ENCODE results near the gene SLF2. TPM values are rescaled to one million over a fixed set of nuclear protein-coding genes. Genes with fewer than 3 reads are reported as not detected.

The SLF2 gene
- total RNA-seq, 1 donor from 2014 or later: 61.9 TPM

Small RNA genes lying within 50 kb of the gene (small RNA-seq; reads per million reads assigned to genes)
- gene MIR608 (not detected), gene RF00019 (not detected)

Other genes with a start within 250 kb of the SLF2 start
- not detected for gene PAX2, start 167.4 kb upstream of the SLF2 start, total RNA-seq
- gene SEMA4G, start 56.5 kb downstream of the SLF2 start, total RNA-seq: 8.0 TPM
- gene MRPL43, start 74.5 kb downstream of the SLF2 start, total RNA-seq: 37.9 TPM
- gene TWNK, start 74.6 kb downstream of the SLF2 start, total RNA-seq: 4.7 TPM
- 15.4 TPM for gene LZTS2, start 86.8 kb downstream of the SLF2 start, total RNA-seq
- 4.5 TPM for gene PDZD7, start 118.2 kb downstream of the SLF2 start, total RNA-seq
- 44.0 TPM for gene SFXN3, start 118.3 kb downstream of the SLF2 start, total RNA-seq
- 1.4 TPM for gene KAZALD1, start 149.0 kb downstream of the SLF2 start, total RNA-seq
- not detected for gene TLX1, start 218.3 kb downstream of the SLF2 start, total RNA-seq